Measurements from ENCODE around the gene YEATS4.

- TF ChIP-seq CTCF (IDR thresholded peaks at IDR 0.05) (no peak), CBFB (CRISPR knock-in tag; IDR thresholded peaks at IDR 0.05; ENCODE audit: low read depth) (no peak), SP1 (CRISPR knock-in tag; conservative IDR thresholded peaks at IDR 0.05) (no peak), SOX15 (CRISPR knock-in tag; IDR thresholded peaks at IDR 0.05) (no peak), E2F1 (CRISPR knock-in tag; IDR thresholded peaks at IDR 0.05) (no peak), ZNF281 (CRISPR knock-in tag; IDR thresholded peaks at IDR 0.05) (no peak), MAX (CRISPR knock-in tag; IDR thresholded peaks at IDR 0.05) (no peak), RELA (CRISPR knock-in tag; IDR thresholded peaks at IDR 0.05; ENCODE audit: borderline replicate concordance) (no peak), SMAD3 (CRISPR knock-in tag; IDR thresholded peaks at IDR 0.05; ENCODE audit: borderline replicate concordance) (no peak)
Measured at GRCh38 chr12:69421548-69421947, 62.0 kb downstream of the YEATS4 start.
